Measurements from ENCODE around the gene PNLIPRP2. TPM values are rescaled to one million over a fixed set of nuclear protein-coding genes. Genes with fewer than 3 reads are reported as not detected.

Gene PNLIPRP2
- polyA plus RNA-seq, 2 of the 4 experiments (the other 2 are of a cell fraction): 0.09 TPM; not detected in 1

DNA sequence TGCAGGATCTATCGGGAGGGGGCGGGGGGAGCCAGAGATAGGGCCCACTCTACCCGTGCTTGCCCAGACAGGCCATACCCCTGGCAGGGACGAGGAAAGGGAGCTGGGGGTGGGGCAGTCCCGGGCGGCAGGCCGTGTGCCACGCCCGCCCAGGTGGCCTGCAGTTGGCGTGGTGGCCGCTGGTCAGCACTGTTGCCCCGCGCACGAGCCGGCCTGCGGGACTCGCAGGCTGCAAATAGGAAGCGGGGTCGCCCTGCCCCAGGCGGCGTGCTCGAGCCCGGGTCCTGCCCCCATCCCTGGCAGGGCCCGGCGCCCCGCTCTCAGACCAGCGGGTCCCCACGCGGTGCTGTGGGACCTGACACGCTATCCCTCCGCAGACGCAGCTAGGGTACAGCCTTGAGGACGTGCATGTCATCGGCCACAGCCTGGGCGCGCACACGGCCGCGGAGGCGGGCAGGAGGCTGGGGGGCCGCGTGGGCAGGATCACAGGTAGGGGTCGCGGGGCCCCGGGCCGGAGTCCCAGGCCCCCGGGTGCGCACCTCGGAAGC, 6.7 kb downstream of the PNLIPRP2 start:
- CTCF ChIA-PET: interaction anchor here (0.6 to 7.9 kb wide), 32 partner anchors 9 to 733 kb away, joined by 3 to 89 read pairs (median 4); no protein-coding TSS in a partner anchor
- DNase-seq (ENCODE audit: low read depth in 1 of 2, low spot score in 1 of 2) (peak; percentile 44 to 48), ATAC-seq (peak; percentile 92 to 97), FAIRE-seq (no peak)
- Histone ChIP-seq H3K27ac (peak overlapping the region; percentile 58 to 74; a peak in 4 of 6 replicates), H3K9me3 (no peaks in the 10 kb centered on the region), H3K4me3 (peak overlapping the region; percentile 56), H3K4me2 (peak overlapping the region; percentile 96), H3K4me1 (no peaks in the 10 kb centered on the region)
- POLR2A ChIA-PET: interaction anchor here (0.5 kb wide), 1 partner anchor 35 kb away, joined by 5 read pairs; no protein-coding TSS in a partner anchor
- TF ChIP-seq EP300 (IDR thresholded peaks at IDR 0.05) (no peak), ZSCAN20 (CRISPR knock-in tag; IDR thresholded peaks at IDR 0.05) (no peak), SMC3 (IDR thresholded peaks at IDR 0.05) (peak; percentile 15; the same call in 1 of the 3 replicates), RAD21 (conservative IDR thresholded peaks at IDR 0.05 in 1 of 2, IDR thresholded peaks at IDR 0.05 in 1 of 2) (peak; percentile 47 to 67)
- TF ChIP-seq, protein P1, sequence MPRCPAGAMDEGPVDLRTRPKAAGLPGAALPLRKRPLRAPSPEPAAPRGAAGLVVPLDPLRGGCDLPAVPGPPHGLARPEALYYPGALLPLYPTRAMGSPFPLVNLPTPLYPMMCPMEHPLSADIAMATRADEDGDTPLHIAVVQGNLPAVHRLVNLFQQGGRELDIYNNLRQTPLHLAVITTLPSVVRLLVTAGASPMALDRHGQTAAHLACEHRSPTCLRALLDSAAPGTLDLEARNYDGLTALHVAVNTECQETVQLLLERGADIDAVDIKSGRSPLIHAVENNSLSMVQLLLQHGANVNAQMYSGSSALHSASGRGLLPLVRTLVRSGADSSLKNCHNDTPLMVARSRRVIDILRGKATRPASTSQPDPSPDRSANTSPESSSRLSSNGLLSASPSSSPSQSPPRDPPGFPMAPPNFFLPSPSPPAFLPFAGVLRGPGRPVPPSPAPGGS (IDR thresholded peaks at IDR 0.05): no peak
- TF ChIP-seq, protein P2, sequence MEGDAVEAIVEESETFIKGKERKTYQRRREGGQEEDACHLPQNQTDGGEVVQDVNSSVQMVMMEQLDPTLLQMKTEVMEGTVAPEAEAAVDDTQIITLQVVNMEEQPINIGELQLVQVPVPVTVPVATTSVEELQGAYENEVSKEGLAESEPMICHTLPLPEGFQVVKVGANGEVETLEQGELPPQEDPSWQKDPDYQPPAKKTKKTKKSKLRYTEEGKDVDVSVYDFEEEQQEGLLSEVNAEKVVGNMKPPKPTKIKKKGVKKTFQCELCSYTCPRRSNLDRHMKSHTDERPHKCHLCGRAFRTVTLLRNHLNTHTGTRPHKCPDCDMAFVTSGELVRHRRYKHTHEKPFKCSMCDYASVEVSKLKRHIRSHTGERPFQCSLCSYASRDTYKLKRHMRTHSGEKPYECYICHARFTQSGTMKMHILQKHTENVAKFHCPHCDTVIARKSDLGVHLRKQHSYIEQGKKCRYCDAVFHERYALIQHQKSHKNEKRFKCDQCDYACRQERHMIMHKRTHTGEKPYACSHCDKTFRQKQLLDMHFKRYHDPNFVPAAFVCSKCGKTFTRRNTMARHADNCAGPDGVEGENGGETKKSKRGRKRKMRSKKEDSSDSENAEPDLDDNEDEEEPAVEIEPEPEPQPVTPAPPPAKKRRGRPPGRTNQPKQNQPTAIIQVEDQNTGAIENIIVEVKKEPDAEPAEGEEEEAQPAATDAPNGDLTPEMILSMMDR (IDR thresholded peaks at IDR 0.05): peak; percentile 52
- WGBS (ENCODE audit: missing lambda C conversion rate): 39% methylated on average over 12 of the region's 49 CpGs

DNA sequence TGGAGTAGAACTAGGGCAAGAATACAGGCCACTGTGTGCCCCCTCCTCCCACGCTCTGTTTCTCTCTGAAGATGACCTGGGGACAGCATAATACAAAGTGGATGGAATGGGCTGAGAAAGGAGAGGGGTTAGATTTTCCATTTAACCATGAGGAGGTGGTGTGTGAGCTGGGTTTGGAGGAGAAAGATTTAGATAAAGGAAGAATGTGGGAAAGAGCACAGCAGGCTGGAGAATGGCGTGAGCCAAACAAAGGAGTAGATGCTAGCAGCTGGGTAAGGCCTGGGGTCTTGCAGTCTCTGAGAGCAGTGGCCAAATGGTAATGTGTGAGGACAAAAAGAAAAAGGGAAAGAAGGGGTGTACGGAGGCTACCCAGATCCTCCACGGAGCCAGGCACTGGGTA, 8.6 kb downstream of the PNLIPRP2 start:
- Histone ChIP-seq H3K27ac (no peak overlapping the region), H3K9me3 (no peaks in the 10 kb centered on the region), H3K4me1 (0 out of 3 replicates have a peak, but pooled peaks cover under 1% of the 10 kb centered on the region), H3K4me3 (no peak overlapping the region), H3K4me2 (no peak overlapping the region)
- FAIRE-seq: no peak
- DNase-seq (ENCODE audit: low read depth in 1 of 2, low spot score in 1 of 2): no peak
- CTCF ChIA-PET: interaction anchor here (0.6 to 7.9 kb wide), 3 partner anchors 156 to 545 kb away, joined by 3 to 89 read pairs (median 3); no protein-coding TSS in a partner anchor
- ATAC-seq: no peak
- POLR2A ChIA-PET: interaction anchor here (0.7 kb wide), 1 partner anchor 13 kb away, joined by 7 read pairs; no protein-coding TSS in a partner anchor
- no peak for TF ChIP-seq NPAS2 (CRISPR knock-in tag; IDR thresholded peaks at IDR 0.05; ENCODE audit: borderline replicate concordance)
- WGBS (ENCODE audit: missing lambda C conversion rate): 71% methylated on average over 4 of the region's 4 CpGs

DNA sequence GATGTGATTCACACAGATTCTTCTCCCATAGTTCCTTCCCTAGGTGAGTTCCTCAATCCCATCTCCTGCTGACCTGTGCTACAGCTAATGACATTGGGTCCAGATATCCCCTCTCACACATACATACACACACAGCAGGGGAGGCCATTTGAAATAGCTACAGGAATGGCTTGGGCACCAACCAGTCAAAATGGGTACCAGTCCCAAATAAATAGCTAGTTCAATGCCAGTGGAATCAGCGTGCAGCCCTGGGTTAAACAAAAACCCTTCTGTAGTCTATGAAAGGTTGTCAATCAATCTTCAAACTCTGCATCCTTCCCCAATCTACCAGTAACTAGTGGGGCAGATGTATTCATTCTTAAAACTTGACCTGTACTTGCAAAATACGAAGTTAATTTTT, 9.3 kb downstream of the PNLIPRP2 start:
- H3K9me3 ChIP-seq: no peaks in the 10 kb centered on the region
- no peak overlapping the region for H3K4me3 ChIP-seq
- H3K4me2 ChIP-seq: no peak overlapping the region
- TF ChIP-seq TFCP2L1 (CRISPR knock-in tag; IDR thresholded peaks at IDR 0.05) (no peak), CHD4 (IDR thresholded peaks at IDR 0.05; ENCODE audit: borderline replicate concordance) (no peak)
- POLR2A ChIA-PET: no interaction called here
- 32% methylated on average over 2 of the region's 2 CpGs for WGBS (ENCODE audit: missing lambda C conversion rate)
- no peak overlapping the region for H3K27ac ChIP-seq
- H3K4me1 ChIP-seq: 0 out of 3 replicates have a peak, but pooled peaks cover 3% of the 10 kb centered on the region
- no peak for ATAC-seq
- no peak for DNase-seq (ENCODE audit: low read depth in 1 of 2, low spot score in 1 of 2)
- FAIRE-seq: no peak
- CTCF ChIA-PET: interaction anchor here (0.8 to 7.9 kb wide), 2 partner anchors 158 to 545 kb away, joined by 5 to 89 read pairs; no protein-coding TSS in a partner anchor

DNA sequence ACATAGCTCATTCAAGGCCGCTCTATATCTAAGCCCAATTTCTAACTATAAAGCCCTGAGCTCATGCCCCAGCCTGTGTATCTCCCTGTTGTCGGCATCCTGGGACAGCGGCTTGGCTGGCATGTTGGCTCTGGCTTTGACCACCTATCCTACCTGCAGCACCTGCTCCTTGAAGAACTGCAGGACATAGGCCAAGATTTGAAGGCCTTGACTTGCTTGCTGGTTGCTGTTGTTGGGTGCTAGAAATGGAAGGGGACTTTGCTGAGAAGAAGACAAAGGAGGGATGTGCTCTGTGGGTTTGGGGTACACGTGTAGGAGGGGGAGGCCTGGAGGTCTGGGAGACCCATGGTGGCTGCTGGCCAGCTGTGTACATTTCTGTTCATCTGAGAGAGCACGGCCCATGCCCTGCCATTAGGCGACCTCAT, 11.1 kb downstream of the PNLIPRP2 start:
- TF ChIP-seq RAD21 (conservative IDR thresholded peaks at IDR 0.05 in 1 of 2, IDR thresholded peaks at IDR 0.05 in 1 of 2) (no peak), RARB (CRISPR knock-in tag; IDR thresholded peaks at IDR 0.05) (no peak), EHF (CRISPR knock-in tag; IDR thresholded peaks at IDR 0.05) (no peak)
- H3K4me2 ChIP-seq: no peak overlapping the region
- ChIA-PET POLR2A (no interaction called here), CTCF (interaction anchor here (1.3 to 1.8 kb wide), 3 partner anchors 50 to 165 kb away, joined by 4 to 6 read pairs (median 5); no protein-coding TSS in a partner anchor)
- 51% methylated on average over 6 of the region's 6 CpGs for WGBS (ENCODE audit: missing lambda C conversion rate)
- H3K4me3 ChIP-seq: no peak overlapping the region
- ATAC-seq (no peak), FAIRE-seq (no peak), DNase-seq (ENCODE audit: low read depth in 1 of 2, low spot score in 1 of 2) (no peak)
- H3K9me3 ChIP-seq: no peaks in the 10 kb centered on the region
- H3K4me1 ChIP-seq: 0 out of 3 replicates have a peak, but pooled peaks cover 3% of the 10 kb centered on the region
- H3K27ac ChIP-seq: no peak overlapping the region

Data from A549 (cell line).